Stimulated activated CD4-positive, alpha-beta T cell treated with anti-CD3 and anti-CD28 coated beads, Interleukin-1b, Interleukin-23, amount 100 ng/mL, for 48 hours (primary cell): ENCODE measurements around the gene MTIF3.
A peak's percentile ranks its signal among the peaks of the same experiment; 100 is the strongest.

Experiments used
- DNase-seq: peaks from one replicate; pipeline ENCODE4 v3.0.0-alpha.2; 2020

Gene MTIF3

GRCh38 chr13:27449936-27450828 is at the start of gene MTIF3:
MTIF3 (minus strand) TSS chr13:27450564; CDS start chr13:27440448, 10,116 bp downstream.
- peak; percentile 98 for DNase-seq

DNA sequence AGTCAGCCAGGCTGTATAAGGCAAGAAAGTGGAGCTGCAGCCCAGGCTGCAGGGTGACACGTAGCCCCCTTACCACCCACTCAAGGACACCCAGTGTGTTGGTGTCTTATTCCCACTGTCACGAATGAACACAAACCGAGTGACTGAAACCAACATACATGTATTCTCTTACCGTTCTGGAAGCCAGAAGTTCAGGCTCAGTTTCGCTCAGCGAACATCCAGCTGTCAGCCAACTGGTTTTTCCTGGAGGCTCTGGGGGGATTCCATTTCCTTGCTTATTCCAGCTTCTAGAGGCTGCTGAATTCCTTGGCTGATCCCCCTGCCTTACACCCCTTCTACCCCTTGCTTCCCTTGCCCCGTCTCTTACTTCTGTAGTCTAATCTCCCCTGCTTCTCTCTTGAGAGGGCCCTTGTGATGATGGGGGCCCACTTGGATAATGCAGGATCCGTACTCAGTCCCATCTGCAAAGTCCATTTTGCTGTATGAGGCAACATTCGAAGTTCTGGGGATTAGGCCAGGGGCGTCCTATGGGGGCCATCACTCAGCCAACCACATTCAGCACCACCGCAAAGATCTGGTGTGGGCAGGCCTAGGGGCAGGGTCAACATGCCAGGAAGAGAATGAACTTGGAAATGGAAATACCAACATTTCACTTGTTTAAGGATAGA is 47.3 kb upstream of the MTIF3 start:
- DNase-seq: no peak

GRCh38 chr13:27496536-27497273 is 46.3 kb upstream of the MTIF3 start:
- no peak for DNase-seq

GRCh38 chr13:27496006-27496405 is 45.6 kb upstream of the MTIF3 start:
- no peak for DNase-seq

DNA sequence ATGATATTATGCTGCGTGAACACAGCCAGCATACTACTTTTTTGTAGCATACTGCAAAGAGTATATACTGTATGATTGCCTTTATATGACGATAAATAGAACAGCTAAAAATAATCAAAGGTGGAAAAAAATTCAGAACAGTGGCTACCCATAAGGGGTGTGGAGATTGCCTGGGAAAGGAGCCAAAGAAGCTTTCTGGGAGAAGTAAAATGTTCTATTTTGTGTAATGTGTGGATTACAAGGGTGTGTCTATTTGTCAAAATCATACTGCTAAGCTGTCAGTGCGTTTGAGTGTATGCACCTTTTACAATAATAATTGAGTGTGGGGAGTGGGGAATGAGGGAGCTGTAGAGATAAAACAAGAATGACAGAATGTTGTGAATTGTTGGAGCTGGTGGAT is 45.2 kb upstream of the MTIF3 start:
- no peak for DNase-seq

DNA sequence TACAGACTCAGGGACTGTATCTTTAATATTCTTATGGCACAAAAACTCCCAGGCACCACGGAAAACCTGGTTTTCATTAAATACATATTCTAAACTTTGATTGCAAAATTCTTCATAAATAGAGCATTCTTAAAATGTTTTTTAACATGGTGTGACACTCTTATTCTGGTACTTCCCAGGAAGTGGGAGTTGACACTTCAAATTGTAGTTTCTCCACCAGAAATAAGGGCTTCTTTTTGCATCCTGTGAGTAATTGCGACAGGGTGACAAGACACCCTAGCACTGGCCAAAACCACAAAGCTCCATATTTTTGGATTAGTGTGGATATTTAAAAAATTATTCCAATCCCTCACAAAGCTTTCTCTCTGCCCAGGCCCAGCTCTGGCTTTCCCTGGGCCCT is 43.6 kb upstream of the MTIF3 start:
- no peak for DNase-seq

- no peak for DNase-seq
Observed at GRCh38 chr13:27489456-27489855, 39.1 kb upstream of the MTIF3 start.

DNA sequence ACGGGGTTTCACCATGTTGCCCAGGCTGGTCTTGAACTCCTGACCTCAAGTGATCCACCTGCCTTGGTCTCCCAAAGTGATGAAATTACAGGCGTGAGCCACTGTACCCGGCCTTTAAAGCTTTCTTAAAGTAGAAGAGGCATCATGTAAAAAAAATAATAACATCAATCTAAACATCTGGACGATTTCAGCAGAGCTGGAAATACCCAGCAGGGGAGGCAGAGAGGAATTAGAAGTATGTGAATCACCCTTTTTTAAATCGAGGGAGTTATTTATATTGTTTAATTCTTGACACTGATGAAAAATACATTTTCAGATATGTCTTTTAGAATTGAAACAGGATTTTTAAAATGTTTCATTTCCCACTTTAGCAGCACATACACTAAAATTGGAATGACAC is 37.4 kb upstream of the MTIF3 start:
- no peak for DNase-seq

DNA sequence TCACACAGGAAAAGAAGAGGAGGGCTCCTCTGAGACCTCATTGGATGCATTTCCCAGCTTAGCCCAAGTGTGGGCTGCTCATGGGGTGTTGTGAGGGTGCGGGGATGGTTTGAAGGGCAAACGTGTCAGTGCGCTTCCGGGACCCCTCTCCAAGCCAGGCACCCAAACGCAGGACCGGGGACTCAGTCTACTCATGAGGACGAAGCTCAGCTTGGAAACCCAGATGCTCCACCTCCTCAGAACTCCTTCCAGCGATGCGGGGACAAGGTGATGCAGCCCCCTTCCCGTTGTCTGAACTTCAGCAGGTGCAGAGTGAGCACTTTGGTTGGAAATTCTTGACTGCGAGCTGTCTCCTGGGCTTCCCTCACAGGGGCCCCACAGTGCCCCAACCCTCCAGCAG is 33.1 kb upstream of the MTIF3 start:
- no peak for DNase-seq

DNA sequence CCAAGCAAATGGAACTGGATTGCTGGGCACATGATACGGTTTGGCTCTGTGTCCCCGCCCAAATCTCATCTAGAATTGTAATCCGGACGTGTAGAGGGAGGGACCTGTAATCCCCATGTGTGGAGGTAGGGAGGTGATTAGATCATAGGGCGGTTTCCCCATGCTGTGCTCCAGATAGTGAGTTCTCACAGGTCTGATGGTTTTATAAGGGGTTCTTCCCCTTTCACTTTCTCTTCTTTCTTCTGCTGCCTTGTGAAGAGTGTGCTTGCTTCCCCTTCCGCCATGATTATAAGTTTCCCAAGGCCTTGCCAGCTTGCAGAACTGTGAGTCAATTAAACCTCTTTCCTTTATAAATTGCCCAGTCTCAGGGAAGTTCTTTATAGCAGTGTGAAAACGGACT is 32.6 kb upstream of the MTIF3 start:
- DNase-seq: no peak

DNA sequence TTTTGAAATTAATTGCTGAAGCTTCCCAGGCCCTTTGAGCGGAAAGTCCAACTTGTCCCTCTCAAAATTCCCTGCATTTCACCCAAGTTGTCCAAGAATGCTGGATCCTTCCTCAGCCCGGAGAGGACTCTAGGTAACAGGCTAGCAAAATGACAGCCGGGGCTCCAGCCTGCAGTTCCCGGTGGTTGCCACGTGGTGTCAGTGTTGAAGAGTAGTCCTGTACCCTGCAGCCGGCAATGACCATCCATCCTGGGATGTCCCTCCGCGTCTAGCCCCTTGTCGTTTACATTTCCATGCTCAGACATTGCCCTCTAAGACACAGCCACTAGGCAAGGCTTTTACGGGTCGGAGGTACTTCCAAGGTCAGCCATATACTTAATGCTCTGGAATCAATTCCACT is 31.4 kb upstream of the MTIF3 start:
- peak; percentile 31 for DNase-seq

DNA sequence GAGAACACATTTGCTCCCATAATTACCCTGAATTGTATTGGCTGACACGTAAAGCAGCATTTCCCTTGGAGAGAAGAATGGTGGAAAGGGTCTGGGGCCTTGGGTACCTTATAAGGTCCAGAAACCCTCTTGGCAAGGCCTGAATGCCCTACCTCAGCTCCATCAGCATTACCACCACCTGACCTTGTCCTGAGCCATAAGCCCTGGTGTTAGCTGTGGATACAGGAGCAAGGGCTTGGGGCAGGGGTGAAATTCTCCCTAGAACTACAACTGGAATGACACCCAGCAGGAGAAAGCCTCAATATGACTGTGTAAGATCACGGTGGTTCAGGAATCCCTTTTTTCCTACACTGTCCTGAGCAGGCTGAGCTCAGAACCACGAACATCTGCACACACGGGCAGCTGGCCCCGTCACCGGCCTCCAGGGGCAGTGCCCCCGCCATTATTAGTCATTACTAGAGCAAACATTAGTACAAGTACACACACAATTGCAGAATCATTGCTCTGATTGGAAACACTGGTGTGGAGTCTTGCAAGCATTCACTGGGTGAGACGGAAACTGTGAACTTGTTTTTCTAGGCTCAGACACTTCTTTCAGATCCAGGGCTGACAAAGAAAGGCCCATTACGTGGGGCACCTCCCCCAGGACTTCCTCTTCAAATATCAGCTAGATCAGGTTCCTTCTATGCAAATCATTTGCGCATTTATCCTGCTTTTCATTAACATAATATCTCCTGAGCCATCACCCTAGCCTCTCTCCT is 26.8 kb upstream of the MTIF3 start:
- peak; percentile 5 for DNase-seq

DNA sequence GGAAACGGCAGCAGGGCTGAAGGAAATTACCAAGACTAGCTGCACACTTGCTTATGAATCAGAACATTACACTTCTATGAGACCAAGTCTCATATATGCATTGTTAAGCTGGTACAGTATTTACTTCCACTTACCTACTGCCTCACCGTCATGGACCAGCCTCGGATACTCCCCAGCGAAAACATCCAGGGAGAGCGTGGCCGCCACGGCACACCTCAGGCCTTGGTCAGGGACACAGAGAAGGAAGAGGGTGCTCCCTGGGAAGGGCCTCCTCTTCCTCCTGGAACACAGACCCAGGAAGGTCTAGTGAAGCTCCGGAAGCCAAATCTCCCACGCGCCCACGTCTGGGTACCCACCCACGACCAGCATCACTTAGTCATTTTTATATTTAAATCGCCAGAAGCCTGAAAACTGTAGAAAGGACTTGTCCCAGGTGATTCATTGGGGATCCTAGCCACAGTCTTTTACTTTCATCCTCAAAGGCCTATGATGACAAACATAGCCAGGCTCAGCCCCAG is 24.4 kb upstream of the MTIF3 start:
- no peak for DNase-seq

- DNase-seq: no peak
Observed at GRCh38 chr13:27472941-27473340, 22.6 kb upstream of the MTIF3 start.

DNA sequence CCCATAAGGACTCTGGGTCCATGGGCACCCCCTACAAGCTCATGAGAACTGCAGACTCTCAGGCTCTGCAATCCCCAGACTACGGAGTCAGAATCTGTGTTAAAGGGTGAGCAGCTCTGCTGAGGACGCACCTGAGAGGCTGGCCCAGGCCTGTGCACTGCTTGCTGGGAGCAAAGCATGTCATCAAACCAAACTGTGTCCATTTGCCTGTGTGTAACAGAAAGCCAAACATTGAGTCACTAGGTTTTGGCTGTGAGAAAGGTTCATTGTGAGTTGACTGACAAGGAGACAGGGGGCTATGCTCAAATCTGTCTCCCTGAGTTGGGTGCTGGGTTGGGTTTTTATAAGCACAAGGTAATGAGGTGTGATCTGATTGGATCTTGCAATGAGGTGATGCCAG is 22.1 kb upstream of the MTIF3 start:
- no peak for DNase-seq

DNA sequence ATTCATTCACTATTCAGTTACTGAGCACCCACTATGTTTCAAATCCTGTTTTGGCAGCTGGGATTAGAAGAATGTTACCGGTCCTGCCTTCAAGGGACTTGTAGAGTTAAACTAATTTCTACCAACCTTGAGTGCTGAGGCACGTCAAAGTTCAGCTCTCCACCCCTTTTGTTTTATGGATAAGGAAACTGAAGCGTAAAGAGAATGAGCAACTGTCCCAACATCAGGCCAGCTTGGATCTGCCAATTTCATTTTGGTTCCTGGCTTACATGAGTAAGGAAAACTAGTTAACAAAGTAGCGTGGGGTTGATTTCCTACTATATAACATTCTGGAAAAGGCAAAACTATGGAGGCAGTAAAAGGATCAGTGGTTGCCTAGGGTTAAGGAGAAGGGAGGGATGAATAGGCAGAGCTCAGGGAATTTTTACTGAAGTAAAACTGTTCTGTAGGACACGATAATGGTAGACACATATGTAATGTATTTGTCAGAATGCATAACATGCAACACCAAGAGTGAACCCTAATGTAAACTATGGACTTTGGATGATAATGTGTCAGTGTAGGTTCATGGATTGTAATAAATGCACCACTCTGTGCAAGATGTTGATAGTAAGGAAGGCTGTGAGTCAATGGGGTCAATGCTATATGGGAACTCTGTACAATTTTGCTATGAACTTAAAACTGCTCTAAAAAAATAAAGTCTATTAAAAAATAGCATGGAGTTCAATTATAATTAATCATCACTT is 19.9 kb upstream of the MTIF3 start:
- no peak for DNase-seq

DNA sequence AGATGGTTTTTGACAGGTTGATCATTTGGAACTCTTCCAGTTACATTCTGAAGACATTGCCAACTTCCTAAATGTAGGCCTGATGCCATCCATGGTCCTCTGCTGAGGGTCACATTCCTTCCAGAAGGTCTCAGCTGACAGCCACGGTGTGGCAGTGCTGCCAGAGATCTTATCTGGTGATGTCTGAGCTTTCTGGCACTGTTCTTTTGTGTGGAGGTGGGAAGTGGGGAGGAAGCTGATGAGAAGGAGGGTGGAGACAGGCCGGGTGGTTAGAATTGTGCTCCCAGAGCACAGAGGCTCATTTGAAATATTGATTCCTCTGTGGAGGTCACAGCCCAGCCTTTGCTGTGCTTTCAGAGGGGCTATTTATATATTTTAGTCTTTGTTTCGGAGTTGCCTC is 16.1 kb upstream of the MTIF3 start:
- no peak for DNase-seq

DNA sequence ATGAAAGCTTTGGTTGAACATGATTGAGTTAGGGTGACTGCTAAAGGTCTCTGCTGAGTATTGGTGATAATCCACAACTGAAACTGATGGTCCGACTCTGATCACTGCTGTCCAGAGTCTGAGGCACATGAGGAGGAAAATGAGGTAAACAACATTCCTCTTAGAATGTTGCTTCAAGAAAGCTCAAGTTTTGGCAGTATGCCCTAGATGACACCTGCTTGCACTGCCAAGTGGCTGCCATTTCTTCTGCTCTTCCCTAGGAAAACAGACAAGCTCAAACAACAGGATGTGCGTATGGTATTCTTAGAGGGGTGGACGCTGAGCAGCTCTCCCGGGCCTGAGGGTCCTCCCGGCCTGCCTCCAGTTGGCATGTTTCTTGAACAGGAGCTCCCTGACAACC is 15.2 kb upstream of the MTIF3 start:
- DNase-seq: no peak

DNA sequence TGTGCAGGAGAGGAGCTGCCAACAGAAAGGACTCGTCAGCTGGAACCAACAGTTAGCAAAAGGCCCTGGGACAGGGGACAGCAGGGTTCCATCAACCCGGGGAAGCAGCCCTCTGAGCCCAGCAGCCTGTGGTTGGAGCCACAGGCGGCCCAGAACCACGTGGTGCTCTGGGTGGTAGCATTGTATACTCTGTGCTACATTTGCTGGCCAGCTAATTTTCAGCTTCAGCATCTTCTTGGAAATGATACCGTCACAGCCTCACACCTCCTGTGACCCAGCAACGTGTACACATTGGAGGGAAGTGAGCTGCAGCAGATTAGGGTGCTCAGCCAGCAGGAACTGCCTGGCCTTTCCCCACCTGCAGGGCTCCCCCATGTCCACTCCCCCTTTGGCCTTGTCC is 13.1 kb upstream of the MTIF3 start:
- DNase-seq: no peak

DNA sequence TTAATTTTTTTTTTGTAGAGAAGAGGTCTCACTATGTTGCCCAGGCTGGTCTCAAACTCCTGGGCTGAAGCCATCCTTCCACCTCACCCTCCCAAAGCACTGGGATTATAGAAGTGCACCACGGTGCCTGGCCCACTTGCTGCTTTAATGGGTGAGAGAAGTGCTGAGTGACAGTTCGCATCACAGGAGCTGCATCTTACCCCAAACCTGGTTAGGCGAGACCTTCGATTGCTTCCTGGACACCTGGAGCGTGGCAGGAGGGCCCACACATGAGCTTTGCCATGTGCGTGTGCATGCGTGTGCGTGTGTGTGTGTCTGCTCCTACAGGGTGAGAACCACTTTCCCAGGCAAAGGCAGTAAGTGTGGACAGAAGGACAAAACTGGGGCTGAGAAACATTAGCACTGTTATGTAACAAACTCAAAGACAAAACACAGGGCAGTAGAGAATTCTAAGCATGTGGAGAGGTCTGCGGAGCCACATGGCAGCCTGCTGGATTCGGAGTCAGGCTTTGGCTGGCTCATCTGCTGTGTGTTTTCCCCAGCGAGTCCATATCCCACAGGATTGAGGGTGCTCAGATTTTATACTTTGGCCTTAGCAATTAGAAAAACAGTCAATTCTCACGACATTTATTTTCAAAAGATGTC is 11.7 kb upstream of the MTIF3 start:
- no peak for DNase-seq

GRCh38 chr13:27455331-27455855 is 5.0 kb upstream of the MTIF3 start:
- no peak for DNase-seq
